RPMI7951 (cell line): ENCODE data around the gene CCDC183. TPM values are rescaled to one million over a fixed set of nuclear protein-coding genes. Genes with fewer than 3 reads are reported as not detected.
"Not testable (repeated sequence)": the region's sequence is repeated elsewhere in the genome, so short reads cannot be mapped to it uniquely, and the experiment has no call there.

Experiments
- DNase-seq: peaks from one replicate; pipeline ENCODE4 v3.0.0-alpha.2; 2012; ENCODE audit warnings: low read depth
- total RNA-seq: library from RNA; depleted of rRNA; stranded (reverse); fragments of >200 nt; shearing (Covaris generic); gene quantifications from 2 replicates; pipeline ENCODE4 v1.2.3, GENCODE V29; 2014

The CCDC183 gene
- total RNA-seq, 1 experiment from 2014 or later, result not detected

- DNase-seq, result peak; percentile 18
Measured at GRCh38 chr9:136838314-136839228, 42.4 kb downstream of the CCDC183 start.

GRCh38 chr9:136839229-136840139 is 43.3 kb downstream of the CCDC183 start:
- no peak for DNase-seq

GRCh38 chr9:136840140-136840876 is 44.2 kb downstream of the CCDC183 start:
- DNase-seq, result no peak

- peak; percentile 61 for DNase-seq
Measured at GRCh38 chr9:136840877-136841645, 44.9 kb downstream of the CCDC183 start.

GRCh38 chr9:136841646-136842379 is 45.7 kb downstream of the CCDC183 start:
- not testable (repeated sequence) for DNase-seq

DNA sequence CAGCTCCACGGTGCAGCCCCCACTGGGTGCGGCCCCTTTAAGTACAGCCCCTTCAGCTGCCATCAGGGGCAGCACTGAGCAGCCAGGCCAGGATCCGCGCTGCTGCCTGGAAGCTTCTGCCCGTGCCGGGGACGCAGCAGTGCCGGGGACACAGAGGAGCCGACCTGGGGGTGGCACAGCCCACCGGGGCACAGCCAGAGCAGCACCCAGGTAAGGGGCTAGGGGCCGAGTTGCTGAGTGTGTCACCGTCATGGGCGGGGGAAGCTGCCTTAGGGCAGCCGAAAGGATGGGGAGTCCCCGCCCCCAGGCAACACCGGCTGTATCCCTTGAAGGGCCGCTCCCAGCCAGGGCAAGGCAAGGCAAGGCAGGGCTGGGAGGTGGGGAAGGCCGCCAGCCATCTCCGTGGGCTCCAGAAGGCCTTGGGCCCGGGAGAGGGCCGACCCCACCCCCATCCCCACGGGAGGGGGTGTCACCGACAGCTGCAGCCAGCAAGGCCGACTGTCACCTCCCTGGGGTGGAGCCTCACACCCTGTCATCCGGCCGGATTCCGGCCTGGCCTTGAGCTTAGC is 46.3 kb downstream of the CCDC183 start, which contains the start of gene AJM1:
TSS of gene AJM1 (plus strand) at position 99 of the 569 bp plus-strand sequence. CDS start 1,937 bp downstream, outside the sequence.
- peak; percentile 67 for DNase-seq

DNA sequence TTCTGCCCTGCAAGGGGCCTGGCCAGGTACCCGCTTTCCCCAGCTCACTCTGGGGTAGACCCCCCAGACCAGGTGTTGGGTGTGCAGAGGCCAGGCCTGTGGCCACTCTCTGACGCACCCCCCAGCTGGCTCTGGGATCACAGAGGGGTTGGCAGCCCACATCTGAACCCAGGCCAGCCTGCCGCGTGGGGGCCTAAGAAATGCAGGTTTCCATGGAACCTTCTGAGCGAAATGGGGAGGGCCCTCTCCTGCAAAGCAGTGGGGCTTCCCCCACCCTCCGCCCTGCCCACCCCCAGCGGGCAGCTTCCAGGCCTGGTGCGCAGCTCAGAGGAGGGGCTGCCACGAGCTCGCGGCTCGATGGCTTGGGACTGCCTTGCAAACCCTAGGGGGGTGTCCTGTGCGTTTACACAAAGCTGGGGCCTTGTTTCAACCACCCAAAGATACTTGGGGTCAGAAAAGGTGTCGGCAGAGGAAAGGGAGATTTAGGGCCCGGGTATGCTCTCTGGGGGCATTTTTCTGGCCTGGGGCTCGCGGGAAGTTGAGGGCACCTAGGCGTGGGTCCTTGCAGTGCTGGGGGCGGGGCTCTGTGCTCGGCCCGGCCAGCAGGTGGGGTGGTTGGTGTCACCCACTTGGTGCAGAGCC is 47.1 kb downstream of the CCDC183 start:
- not testable (repeated sequence) for DNase-seq

DNA sequence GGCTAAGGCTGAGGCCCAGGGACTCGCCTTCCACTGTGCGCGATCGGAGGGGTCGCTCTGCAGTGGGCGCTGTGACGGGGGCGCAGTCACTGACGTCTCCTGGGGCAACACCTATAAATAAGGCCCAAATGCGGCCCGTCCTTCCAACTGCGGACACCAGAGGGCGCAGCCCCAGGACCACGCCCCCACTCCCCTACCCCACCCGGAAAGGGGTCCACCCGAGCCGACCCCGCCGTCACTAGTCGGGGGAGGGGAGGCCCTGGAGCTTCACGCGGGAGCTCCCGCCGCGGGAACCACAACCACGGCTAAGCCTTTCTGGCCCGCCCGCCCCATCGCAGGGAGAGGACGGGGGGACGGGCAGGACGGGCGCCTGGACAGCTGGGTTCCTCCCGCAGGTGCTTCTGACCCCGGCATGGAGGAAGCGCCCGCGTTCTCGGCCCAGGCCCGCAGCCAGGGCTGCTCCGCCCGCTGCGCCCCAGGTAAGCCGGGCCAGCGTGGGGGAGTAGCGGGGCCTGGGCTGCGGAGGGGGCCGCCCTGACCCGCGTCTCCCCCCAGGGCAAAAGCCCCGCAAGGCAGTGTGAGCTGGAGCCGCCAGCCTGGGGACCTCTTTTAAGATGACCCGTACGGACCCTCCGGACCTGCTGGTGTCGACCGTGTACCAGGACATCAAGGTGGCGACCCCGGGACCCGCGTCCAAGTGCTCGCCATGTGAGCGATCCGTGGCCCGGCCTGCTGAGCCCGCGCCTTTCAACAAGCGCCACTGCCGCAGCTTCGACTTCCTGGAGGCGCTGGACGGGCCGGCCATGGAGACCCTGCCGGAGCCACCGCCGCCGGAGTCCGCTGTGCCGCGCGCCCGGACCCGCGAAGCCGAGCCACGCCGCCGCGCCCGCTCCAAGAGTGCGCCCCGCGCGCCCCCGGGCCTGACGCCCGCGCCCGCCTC is 47.9 kb downstream of the CCDC183 start:
- not testable (repeated sequence) for DNase-seq

- no peak for DNase-seq
Measured at GRCh38 chr9:136844761-136845464, 48.8 kb downstream of the CCDC183 start.

DNA sequence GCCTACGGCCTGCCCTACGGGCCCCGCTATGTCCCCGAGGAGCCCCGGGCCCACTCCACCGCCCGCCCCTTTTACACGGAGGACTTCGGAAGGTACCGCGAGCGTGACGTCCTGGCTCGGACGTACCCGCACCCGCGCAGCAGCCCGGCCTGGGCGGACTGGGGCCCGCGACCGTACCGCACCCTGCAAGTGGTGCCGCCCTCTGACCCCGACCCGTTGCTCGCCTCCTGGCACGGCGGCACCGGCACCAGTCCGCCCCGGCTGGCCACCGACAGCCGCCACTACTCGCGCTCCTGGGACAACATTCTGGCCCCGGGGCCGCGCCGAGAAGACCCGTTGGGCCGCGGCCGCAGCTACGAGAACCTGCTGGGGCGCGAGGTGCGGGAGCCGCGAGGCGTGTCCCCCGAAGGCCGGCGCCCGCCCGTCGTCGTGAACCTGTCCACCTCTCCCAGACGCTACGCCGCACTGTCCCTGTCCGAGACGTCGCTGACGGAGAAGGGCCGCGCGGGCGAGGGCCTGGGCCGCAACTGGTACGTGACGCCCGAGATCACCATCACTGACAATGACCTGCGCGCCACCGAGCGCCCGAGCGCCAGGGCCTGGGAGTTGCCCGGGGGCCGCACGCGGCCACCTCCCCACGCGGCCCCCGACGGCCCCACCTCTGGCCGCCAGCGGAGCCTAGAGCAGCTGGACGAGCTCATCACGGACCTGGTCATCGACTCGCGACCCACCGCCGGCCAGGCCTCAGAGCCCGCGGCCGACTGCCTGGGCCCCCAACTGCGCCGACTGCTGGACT is 49.5 kb downstream of the CCDC183 start:
- no peak for DNase-seq

DNA sequence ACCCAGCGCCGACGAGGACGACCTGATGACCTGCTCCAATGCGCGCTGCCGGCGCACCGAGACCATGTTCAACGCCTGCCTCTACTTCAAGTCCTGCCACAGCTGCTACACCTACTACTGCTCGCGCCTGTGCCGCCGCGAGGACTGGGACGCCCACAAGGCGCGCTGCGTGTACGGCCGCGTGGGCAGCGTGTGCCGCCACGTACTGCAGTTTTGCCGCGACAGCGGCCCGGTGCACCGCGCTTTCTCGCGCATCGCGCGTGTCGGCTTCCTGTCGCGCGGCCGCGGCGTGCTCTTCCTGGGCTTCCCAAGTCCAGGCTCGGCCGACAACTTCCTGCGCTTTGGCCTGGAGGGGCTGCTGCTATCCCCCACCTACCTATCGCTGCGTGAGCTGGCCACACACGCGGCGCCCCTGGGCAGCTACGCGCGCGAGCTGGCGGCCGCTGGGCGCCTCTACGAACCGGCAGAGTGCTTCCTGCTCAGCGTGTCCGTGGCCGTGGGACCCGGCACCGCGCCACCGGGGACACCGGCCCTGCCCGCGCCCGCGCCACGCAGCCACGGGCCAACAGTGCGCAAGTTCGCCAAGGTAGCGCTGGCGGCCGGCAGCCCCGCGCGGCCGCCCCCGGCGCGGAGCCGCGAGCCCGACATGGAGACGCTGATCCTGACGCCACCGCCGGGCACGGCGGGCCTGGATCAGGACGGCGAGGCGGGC is 50.4 kb downstream of the CCDC183 start:
- no peak for DNase-seq

DNA sequence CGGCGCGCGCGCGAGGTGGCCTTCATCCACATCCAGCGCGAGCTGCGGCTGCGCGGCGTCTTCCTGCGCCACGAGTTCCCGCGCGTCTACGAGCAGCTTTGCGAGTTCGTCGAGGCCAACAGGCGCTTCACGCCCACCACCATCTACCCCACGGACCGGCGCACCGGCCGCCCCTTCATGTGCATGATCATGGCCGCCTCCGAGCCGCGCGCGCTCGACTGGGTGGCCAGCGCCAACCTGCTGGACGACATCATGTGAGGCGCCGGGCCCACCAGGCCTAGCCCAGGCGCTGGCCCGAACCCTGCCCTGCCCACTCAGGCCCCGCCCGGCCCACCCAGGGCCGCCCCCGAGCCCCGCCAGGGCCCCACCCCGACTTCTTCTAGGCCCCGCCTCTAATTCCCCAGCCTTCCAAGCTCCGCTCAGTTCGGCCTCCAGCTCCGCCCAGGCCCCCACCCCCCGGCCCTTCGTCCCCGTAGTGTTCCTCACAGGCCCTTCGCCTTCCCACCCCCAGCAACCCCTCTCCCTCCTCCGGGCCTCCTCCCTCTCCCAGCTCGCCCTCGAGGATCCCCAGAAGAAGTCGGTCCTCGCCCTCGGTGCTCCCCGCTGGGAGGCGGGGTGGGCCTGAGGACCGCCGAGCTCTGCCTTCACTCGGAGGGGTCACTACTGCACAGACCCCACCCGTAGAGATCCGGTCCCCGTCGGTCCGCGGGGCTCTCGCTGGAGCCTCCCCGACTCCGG is 51.1 kb downstream of the CCDC183 start:
- peak; percentile 68 for DNase-seq

DNA sequence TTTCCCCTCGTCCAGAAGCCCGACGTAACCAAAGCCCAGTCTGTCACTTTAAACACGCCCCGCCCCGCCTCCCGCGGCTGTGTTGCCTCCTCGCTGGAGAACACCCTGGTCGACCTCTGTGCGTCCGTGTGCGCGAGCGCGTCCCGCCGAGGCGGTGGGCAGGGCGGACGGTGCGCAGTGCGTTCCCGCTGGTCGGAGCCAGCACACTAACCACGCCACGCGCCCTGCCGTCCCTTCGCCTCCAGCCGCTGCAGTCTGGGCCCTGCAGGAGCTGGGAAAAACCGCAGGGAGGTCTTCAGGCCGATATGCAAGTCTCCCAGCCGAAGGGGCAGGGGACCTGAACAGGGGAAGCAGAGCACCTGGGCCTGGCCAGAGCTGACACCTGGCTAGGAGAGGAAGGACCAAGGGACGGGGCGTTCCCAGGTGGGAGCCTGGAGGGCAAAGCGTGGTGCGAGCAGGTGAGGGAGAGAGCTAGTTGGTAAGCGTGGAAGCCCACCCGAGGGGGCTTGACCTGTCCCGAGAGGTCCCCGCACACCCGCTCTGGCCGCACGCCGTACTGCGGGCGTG is 51.8 kb downstream of the CCDC183 start:
- DNase-seq, result peak; percentile 87

GRCh38 chr9:136848393-136849037 is 52.4 kb downstream of the CCDC183 start:
- peak; percentile 15 for DNase-seq
